SIG-M5 treated with dmso at 0.1 percent for 504 hours (cell line): ENCODE data around the gene SYNPR.

ENCODE experiments used
- DNase-seq: peaks from one replicate; lab custom pipeline; 2025; ENCODE audit not compliant: unreplicated experiment; lab: John Stamatoyannopoulos, UW

The SYNPR gene

DNA sequence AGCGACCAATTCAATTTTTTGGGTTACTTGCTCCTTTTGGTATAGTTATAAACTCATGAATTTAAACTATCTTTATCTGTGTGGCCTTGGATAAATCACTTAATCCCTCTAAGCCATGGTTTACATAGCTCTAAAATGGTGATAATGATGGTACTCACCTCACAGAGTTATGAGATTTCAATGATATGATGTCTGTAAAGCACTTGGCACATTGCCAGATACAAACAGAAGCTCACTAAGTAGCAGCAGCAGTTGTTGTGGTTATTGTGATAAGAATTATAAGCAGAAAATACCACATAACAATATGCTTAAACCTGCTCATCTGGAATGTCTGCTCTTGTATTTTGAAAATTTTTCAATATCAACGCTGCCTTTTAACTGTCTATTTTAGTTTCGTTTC lies 189.3 kb downstream of the SYNPR start:
- DNase-seq = no peak

DNA sequence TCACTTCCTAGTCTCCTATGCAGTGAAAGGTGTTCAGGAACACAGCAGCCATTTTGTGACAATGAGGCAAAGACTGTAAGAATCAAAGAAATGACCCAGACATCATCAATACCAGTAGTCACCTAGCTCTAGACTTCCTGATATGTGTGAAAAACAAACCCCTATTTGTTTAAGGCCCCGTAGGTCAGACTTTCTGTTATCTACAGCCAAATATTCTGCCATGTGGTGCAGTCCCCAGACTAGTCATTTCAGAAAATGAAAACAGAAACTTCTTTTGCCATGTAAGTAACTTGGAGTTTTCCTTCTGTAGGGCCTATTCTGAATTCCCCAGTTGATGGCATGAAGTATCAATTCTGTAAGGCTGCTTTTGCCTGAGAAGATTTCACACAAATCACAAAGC lies 192.6 kb downstream of the SYNPR start:
- DNase-seq = no peak

DNA sequence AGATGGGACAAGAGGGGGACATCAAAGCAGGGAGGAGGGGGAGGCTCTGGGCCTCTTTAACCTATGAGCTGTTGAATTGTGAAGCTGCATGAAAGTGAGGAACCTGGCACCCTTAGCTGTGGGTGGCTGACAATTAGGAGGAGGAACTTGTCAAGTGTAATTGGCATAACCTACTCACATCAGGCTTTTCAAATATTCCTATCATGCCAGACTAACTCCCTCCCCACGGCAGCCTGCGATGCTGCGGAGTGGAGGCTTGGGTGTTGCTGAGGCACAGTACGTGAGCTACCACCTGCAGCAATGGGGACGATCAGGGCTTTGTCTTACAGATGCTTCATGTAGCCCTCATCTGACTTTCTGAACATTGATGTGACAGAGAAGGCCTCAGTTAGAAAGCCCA lies 193.7 kb downstream of the SYNPR start:
- DNase-seq = no peak

DNA sequence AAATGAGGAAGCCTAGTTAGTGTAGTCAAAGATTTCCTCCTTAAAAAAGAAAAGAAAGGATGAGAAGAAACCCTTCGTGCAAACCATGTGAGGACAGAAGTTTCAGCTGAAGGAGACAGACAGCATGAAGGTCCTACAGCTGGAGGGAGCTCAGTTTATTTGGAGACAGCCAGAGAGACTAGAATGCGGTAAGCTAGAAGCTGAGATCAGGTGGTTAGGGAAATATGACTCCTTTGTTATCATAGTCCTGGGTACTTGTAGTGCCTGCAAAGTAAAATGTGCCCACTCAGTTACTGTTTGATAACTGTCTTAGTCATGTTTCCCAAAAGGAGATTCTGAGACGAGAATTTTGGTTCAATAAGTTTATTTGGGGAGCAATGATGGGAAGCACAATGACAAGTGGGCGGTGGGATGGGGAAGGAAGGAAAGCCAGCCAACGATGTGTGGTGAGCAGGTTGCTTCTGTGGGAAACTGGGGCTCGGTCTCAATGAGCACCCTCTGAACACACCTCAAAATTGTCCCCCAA lies 195.6 kb downstream of the SYNPR start:
- no peak for DNase-seq

DNA sequence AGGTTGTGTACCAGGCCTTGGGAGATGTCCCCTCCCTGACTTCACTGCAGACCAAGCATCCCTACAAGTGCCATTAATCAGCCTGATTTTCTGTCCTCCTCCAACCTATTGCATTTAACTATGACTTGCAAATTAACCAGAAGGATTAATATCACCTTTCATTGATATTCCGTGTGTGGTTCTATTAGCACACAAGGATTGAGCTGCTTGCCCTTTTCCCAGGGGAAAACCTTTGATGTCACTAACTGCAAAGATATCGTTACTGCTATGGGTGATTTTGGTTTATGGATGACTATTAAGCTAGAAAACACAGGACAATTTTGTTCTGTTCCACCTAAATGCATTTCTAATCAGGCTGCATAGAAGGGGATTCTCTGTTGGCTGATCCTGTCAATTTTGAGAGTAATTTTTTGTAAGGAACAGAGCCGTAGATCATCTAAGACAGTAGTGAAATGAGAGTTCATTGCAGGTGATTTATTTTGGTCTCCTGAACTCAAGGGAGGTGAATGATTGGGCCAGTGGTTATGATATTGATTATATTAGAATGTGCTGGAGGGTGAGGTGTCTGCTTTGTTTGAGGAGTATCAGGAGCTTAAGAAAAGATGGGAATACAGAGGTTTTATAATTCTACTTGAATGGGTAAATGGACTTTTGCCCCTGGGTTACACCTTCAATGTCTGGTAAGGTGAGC lies 196.9 kb downstream of the SYNPR start:
- DNase-seq = no peak

DNA sequence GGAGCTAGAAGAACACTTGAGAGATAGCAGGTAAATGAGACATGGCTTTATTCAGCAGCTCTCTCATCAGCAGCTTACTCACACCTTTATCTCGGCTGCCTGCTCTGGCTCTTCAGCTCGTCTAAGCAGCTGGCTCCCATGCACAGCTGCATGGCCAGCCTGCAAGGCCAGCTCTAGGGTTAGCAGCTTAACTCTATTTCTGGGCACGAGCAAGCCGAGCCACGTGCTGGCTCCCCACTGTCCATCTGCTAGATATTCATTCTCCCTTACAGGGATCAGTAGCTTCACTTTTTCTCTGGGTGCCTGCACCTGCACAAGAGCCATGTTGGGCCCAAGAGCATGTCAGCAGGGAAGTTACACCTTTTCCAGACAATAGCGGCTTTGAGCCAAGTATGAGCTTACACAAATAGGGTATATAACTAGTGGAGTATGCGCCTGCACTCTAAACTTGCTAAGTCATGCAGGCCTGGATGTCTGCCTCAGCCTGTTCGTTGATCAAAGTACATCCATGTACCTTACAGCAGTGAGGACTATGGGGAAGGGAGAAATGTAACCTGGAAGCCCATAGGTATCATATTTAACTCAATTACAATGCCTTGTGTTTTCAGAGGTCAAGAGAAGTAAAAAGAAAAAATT lies 199.5 kb downstream of the SYNPR start:
- no peak for DNase-seq

DNA sequence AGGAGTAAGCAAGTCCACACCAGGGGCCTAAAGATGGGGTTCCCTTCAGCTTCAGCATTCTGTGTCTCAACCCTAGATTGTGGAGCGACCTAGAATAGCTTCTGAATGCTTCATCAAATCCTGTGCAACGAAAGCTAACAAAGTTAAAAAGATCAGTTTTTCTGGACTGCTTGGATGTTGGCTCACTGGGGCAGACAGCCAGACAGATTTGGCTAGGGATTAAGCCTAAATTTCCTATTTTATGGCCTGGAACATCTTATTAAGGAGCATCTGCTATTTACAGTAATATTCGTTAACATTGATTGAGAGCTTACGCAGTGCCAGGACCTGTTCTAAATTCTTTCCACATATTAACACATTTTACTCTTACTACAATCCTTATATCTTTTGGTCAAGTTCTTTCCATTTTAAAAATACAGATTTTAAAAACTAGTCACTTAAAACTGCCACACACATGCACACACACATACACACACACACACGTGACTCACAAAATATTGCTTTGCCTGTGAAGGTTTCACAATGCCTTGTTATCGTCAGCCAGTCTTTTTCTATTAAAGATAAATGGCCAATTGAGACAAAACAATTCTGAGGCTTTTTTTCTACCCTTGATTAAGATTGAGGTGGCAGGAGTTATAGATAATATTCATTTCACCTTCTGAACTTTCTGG lies 201.0 kb downstream of the SYNPR start:
- no peak for DNase-seq

DNA sequence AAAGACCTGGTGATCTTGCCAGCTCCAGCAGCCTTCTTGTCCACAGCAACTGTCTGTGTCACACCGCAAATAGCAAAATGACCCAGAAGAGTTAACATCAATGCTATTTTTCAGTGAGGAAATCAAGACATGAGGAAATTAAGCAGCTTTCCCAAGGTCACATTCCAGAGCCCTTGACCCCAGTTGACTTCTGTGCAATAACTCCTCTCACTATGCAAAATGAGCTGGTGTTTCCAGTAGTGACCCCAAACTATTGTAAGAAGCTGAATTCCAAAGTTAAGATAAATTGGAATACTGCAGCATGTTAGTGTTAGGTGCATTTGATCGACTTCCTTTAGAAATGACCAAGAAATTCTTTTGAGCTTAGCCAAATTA lies 201.5 kb downstream of the SYNPR start:
- DNase-seq = no peak

DNA sequence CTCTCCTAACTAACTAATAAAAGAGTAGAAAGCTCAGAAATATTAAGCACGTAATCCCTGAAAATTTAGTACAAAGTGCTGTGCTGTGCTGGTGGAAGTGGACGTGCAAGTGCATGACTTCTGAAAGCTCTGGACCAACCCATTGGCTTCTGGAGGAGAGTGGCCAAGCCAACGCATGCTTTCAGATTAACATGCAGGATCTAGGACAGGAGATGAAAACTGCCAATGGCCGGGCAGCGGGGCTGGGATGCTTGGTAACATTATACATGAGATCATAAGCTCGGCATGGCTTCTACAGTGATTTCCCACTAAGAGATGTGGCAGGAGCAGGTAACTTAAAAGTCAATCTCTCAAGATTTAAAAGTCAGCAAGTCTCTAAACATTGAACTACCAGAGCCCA lies 203.5 kb downstream of the SYNPR start:
- no peak for DNase-seq

DNA sequence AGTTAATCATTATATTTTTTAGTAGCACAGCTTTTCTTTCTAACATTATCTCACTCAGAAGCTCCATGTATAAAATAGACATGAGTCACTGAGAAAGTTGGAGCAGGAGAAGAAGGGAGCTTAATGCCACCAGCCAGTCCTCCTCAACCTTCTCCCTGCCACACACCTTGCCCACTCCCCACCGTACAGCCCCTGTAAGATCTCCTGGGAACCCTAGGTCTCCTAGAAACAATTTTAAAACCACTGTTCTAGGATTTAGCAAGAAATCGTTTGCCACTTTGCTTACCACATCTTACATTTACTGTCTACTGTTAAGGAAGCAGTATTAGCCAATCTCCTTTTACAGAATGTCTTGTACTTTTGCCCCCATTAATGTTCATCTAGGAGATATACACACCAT lies 204.2 kb downstream of the SYNPR start:
- DNase-seq = no peak

DNA sequence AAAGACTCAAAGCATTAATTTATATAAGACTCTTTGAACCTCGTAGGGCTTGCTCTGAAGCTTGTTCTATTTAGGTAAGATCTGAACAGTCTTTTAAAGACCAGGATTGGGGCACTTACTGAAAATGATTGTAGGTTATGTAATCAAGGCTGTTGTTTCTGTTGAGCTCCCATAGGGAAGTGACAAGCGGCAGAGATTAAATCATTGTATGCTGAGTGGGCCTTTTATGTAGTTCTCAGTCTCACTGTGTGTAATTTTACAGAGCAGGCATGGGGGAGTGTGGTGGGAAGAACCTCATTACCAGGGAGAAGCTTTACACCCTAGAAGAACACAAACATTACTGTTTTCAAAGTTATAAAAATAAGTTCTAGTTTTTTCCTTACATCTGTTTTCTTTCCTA lies 214.4 kb downstream of the SYNPR start:
- DNase-seq = no peak

DNA sequence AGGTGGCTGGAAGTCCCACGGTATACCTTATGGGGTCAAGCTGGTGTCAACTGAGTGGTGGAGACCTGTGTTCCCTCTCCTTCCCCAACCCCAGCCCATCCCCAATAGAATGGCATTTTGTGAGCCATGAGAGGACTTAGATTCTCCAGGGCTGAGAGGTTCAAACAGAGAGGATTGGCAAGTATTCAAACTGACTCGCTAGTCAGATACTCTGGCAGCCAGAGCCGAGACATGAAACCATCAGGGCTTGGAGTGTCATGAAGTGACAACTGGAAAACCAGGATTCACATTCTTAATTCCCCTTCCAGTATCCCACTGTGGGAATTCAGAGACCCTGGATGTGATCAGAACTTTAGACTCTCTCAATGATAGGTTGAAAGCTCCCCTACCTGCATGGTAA lies 215.0 kb downstream of the SYNPR start:
- no peak for DNase-seq

DNA sequence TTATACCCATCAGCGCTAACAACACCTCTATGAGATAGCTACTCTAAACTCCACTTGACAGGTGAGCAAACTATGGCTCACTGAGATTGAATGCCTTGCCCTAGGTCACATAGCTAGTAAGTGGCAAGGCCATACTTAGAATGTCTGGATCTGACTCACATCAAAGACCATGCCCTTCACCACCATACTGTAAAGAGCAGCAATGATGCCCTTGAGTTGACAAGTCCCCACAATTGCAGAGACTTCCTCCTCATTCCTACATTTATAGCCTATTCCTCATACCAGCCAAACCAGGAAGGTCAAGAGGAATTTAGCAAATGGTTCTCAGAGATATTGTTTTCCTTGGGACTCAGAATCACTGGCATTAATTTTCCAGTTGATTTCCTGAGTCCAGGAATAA lies 216.5 kb downstream of the SYNPR start:
- no peak for DNase-seq

DNA sequence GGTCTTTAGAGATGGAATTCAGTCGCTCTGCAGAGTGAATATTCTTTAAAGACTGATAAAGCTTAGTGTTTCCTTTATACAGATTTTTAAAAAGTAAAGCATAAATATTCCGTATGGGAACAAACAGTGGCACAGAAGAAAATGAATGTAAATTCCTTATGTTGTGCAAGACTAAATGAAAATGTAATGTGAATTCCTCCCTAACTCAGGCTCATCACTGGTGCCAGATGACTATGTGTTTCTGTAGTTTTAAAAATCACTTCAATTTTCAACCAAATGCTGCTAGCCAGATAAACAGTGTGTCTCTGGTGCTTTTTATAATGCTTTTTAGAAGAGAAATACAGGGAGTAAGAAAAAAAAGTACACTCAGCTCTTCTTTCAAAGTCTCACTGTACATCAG lies 219.5 kb downstream of the SYNPR start:
- DNase-seq = no peak

DNA sequence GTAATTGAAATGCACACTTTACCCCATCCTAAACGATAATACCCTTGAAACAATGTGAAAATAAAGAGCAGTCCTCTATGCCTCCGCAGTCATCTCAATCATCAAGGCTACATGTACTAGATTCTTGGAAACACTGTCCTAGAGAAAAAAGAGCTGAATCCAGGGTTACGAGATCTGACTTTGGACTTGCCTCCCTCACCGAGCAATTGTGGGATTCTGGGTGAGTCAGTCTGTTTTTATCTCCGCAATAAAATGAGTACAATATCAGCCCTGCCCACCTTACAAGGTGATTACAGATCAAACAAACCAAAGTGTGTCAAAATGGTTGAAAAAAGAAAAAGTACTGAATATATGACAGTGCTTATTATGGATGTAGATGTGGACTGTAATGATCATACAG lies 222.1 kb downstream of the SYNPR start:
- no peak for DNase-seq

DNA sequence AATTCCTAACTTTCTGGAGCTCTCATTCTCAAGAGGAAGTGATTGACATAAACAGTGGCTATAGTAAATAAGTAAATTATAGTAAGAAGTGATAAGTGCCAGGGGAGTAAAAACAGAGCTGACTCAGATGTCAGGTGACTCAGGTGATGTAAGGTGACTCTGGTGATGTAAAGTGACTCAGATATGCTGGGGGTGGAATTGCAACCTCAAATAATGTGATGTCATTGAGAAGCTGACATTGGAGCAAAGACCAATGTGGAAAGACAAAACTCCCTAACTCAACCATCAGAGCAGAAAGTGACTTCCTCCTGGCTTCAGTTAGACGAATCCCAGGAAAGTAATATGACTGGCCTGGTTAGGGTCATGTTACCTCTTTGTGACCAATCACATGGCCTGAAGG lies 230.2 kb downstream of the SYNPR start:
- DNase-seq = no peak

DNA sequence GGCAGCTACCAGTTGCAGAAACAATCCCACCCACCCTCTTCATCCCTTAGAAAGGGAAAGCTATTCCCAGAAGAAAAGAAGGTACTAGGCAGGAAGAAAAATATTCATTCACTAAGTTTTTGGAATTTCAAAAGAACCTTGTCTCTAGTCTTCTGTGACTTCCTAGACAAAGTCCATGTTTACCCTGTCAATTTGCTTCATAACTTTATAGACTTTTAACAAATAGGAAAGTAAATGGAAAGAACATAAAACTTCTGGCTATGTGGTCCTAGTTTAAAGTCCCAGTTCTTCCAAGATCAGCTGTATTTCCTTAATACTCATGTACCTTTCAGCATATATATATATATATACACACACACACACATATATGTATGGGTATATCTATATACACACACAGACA lies 230.7 kb downstream of the SYNPR start:
- DNase-seq = no peak

DNA sequence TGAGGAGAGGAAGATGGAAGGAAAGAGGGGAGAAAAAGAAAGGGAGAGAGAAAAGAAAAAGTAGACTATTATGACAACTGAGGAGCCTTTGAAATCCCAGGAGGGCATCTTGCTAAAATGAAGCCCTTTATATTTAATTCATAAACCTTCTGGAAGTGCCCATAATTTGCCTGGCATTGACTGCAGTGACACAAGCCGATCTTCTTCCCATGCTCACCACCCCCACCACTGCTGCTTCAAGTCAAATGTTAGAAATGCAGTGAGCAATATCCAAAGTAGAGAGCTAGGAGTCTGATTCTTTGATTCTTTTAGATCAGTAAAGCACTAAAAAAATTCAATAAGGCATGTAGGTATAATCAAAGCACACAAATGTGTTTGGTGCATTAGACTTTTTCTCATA lies 235.7 kb downstream of the SYNPR start:
- DNase-seq = no peak

DNA sequence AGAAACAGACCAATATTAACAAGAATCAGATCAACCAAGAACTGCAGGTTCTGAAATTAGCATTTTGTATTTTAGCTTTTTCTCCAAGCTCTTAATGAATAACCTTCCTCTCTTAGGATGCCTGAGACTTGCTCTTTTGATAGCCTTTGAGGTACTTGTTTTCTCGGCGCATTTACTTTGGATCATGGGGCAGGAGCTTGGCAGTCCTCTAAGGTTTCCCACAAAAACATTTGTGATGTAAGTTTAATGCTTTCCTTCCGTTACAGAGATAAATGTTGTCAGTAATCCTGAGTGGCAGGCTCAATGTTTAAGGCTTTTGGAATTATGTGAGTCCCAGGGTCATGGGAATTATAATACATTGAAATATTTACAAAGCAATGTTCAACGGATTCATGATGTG lies 236.6 kb downstream of the SYNPR start:
- no peak for DNase-seq

DNA sequence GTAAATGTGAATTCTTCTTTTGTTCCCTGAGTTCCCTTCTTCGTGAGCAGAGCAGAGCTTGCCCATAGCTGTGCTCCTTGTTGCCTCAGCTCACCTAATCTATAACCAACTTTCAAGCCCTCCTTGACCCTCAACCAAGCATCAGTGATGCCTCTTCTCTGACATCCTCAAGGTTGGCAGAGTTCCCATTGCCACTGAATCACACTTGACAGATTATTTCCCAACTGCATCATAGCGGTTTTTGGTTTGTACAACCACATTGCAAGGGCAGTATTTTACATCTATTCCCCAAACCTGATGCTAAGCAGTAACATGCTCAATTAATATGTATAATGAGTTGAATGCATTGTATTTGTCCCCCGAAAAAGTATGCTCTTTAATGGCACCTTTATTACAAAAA lies 241.3 kb downstream of the SYNPR start:
- no peak for DNase-seq

DNA sequence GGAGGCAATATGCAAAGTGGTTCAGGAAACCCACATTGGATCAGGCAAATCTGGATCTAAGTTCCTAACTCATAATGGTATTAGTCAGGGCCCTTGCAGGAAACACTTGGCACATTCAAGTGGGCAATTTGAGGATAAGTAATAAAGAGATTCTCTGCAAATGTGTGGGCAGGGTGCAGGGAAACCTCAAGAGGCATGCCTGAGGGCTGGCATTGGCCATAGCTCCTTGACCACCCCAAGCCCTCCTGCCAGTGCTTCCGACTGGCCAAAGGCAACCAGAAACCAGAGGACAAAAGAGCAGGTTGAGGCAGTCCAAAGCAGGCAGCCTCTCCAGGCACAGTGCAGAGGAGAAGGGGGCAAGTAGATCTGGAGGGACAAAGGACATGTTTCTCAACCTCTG lies 243.5 kb downstream of the SYNPR start:
- no peak for DNase-seq

DNA sequence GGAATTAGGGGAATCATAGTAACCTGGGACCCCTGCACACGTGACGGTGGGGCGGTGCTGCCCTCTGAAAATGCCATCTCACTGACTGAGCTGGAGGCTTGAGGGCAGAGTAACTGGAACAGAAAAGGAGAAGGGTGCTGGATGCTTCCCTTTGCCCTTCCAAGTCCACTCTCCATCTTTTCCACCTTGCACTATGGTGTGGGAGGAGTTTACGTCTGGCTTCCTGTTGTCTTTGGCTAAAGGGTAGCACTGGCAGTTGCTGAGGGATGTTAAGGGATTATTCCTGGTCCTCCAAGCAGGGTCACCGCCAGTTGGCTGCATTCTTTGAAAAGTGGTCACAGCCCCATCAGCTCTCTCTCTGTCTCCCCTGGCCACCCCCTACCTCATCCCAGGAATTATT lies 245.0 kb downstream of the SYNPR start:
- DNase-seq = no peak
